ENCODE results near the gene PTPA.

PTPA gene

DNA sequence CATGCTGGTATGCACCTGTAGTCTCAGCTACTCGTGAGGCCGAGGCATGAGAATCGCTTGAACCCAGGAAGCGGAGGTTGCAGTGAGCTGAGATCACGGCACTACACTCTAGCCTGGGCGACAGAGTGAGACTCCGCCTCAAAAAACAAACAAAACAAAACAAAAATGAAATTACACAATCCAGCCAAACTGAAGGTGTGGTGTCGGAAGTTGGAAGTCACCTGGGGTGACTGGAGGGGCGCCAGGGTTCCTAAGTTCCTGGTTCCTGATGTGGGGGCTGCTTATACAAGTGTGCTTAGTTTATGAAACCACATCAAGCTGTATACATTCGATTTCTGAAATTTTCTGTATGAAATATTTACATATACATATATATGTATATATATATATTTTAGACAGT, 34.0 kb upstream of the PTPA start:
- Mint-ChIP-seq H3K9me3 (no peaks in the 10 kb centered on the region), H3K27me3 (no peaks in the 10 kb centered on the region), H3K27ac (no peak overlapping the region), H3K4me3 (no peak overlapping the region), H3K4me1 (peaks cover 31% of the 10 kb centered on the region), H3K36me3 (no peaks in the 10 kb centered on the region)
- no peak for DNase-seq
- CTCF ChIA-PET, result no interaction called here

- no peak for DNase-seq
- no peaks in the 10 kb centered on the region for H3K9me3 Mint-ChIP-seq
- H3K36me3 Mint-ChIP-seq, result no peaks in the 10 kb centered on the region
- peak overlapping the region; percentile 36 for H3K4me3 Mint-ChIP-seq
- H3K4me1 Mint-ChIP-seq, result peaks cover 34% of the 10 kb centered on the region
- H3K27ac Mint-ChIP-seq, result no peak overlapping the region
- CTCF ChIA-PET, result no interaction called here
- no peaks in the 10 kb centered on the region for H3K27me3 Mint-ChIP-seq
Measured at GRCh38 chr9:129078691-129079503, 32.3 kb upstream of the PTPA start.

GRCh38 chr9:129079829-129080228, 31.4 kb upstream of the PTPA start:
- Mint-ChIP-seq H3K27me3 (no peaks in the 10 kb centered on the region), H3K4me1 (peaks cover 30% of the 10 kb centered on the region), H3K36me3 (no peaks in the 10 kb centered on the region), H3K4me3 (peak overlapping the region; percentile 83), H3K9me3 (no peaks in the 10 kb centered on the region), H3K27ac (peak overlapping the region; percentile 52)
- CTCF ChIA-PET, result interaction anchor here (1.3 to 1.9 kb wide), 3 partner anchors 23 to 129 kb away, joined by 3 to 5 read pairs (median 3); no protein-coding TSS in a partner anchor
- no peak for DNase-seq

- DNase-seq, result no peak
- Mint-ChIP-seq H3K36me3 (no peaks in the 10 kb centered on the region), H3K27me3 (no peaks in the 10 kb centered on the region), H3K27ac (peak overlapping the region; percentile 87), H3K9me3 (no peaks in the 10 kb centered on the region), H3K4me3 (peak overlapping the region; percentile 83), H3K4me1 (peaks cover 30% of the 10 kb centered on the region)
- CTCF ChIA-PET, result interaction anchor here (1.3 to 1.9 kb wide), 3 partner anchors 23 to 129 kb away, joined by 3 to 5 read pairs (median 3); no protein-coding TSS in a partner anchor
Measured at GRCh38 chr9:129080298-129080600, 31.0 kb upstream of the PTPA start.

GRCh38 chr9:129080601-129081387, 30.4 kb upstream of the PTPA start, which contains the start of gene DOLPP1:
Gene DOLPP1, plus strand, starts transcription at chr9:129081111. Its CDS starts 21 bp downstream, at chr9:129081132.
- CTCF ChIA-PET, result interaction anchor here (1.3 to 1.9 kb wide), 3 partner anchors 22 to 130 kb away, joined by 3 to 5 read pairs (median 3); no protein-coding TSS in a partner anchor
- peak; percentile 99 for DNase-seq
- Mint-ChIP-seq H3K27ac (peak within 1 kb of the TSS; percentile 87), H3K4me1 (peaks cover 30% of the 10 kb centered on the region), H3K9me3 (no peaks in the 10 kb centered on the region), H3K4me3 (peak within 1 kb of the TSS; percentile 83), H3K27me3 (no peaks in the 10 kb centered on the region), H3K36me3 (no peaks in the 10 kb centered on the region)

DNA sequence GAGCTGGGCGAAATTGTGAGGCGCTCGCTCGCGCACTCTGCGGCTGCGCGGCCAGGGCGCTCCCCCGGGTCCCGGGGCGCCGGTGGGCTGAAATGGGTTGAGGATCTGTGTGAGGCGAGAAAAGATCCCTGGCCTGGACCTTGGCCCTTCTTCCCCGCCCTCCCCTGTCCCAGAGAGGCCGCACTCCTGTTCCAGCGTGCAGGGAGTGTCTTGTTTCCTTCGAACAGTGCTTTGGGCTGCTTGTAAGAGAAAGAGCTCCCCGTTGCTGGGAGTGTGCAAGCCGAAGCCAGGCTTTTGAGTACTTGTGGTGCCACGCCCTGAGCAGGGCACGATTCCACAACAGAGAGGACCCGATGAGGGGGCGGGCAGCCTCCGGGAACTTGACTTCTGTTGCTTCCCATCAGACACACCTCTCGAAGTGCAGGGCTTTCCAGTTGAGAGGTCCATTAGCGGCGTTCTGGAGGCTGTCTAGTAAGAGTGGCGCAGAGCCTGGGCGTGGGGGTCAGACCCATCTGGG, 29.8 kb upstream of the PTPA start:
- no peak for DNase-seq
- peaks cover 1% of the 10 kb centered on the region for H3K36me3 Mint-ChIP-seq
- H3K27me3 Mint-ChIP-seq, result no peaks in the 10 kb centered on the region
- CTCF ChIA-PET, result interaction anchor here (1.5 to 1.9 kb wide), 2 partner anchors 21 to 61 kb away, joined by 3 to 5 read pairs; no protein-coding TSS in a partner anchor
- no peaks in the 10 kb centered on the region for H3K9me3 Mint-ChIP-seq
- H3K27ac Mint-ChIP-seq, result peak overlapping the region; percentile 87
- H3K4me3 Mint-ChIP-seq, result peak overlapping the region; percentile 83
- peaks cover 30% of the 10 kb centered on the region for H3K4me1 Mint-ChIP-seq

DNA sequence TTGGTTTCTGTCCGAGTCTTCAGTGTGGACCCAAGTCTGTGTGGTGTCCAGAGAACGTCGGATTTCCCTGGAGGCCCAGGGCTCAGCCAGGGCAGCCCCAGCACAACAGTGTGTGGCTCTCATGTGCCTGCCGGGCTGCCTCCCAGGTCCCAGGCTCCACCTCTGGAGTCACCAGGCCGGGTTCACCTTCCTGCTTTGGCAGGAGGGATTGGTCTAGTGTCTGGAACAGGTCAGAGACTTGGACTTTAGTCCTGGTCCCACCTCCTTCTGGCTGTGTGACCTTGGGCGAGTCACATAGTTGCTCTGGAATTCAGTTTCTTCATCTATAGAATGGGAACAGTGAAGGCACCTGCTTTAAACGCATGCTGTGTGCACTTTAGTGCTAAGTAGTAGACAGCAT, 27.1 kb upstream of the PTPA start:
- no peaks in the 10 kb centered on the region for H3K27me3 Mint-ChIP-seq
- H3K9me3 Mint-ChIP-seq, result no peaks in the 10 kb centered on the region
- CTCF ChIA-PET, result no interaction called here
- H3K36me3 Mint-ChIP-seq, result peaks cover 4% of the 10 kb centered on the region
- no peak overlapping the region for H3K4me3 Mint-ChIP-seq
- DNase-seq, result no peak
- no peak overlapping the region for H3K27ac Mint-ChIP-seq
- H3K4me1 Mint-ChIP-seq, result peaks cover 29% of the 10 kb centered on the region

GRCh38 chr9:129089246-129089645, 22.0 kb upstream of the PTPA start:
- Mint-ChIP-seq H3K27me3 (no peaks in the 10 kb centered on the region), H3K36me3 (peaks cover 8% of the 10 kb centered on the region), H3K4me3 (no peak overlapping the region), H3K4me1 (no peaks in the 10 kb centered on the region), H3K9me3 (no peaks in the 10 kb centered on the region), H3K27ac (no peak overlapping the region)
- DNase-seq, result no peak
- CTCF ChIA-PET, result no interaction called here

GRCh38 chr9:129093602-129094386, 17.4 kb upstream of the PTPA start:
- Mint-ChIP-seq H3K27me3 (no peaks in the 10 kb centered on the region), H3K36me3 (peaks cover 4% of the 10 kb centered on the region), H3K9me3 (no peaks in the 10 kb centered on the region), H3K4me1 (no peaks in the 10 kb centered on the region), H3K4me3 (no peak overlapping the region), H3K27ac (no peak overlapping the region)
- DNase-seq, result no peak
- CTCF ChIA-PET, result interaction anchor here (0.9 kb wide), 1 partner anchor 13 kb away, joined by 3 read pairs; no protein-coding TSS in a partner anchor

- CTCF ChIA-PET, result interaction anchor here (0.8 to 0.9 kb wide), 2 partner anchors 12 to 690 kb away, joined by 3 read pairs; no protein-coding TSS in a partner anchor
- no peaks in the 10 kb centered on the region for H3K9me3 Mint-ChIP-seq
- peaks cover 4% of the 10 kb centered on the region for H3K36me3 Mint-ChIP-seq
- no peak overlapping the region for H3K27ac Mint-ChIP-seq
- no peak overlapping the region for H3K4me3 Mint-ChIP-seq
- H3K4me1 Mint-ChIP-seq, result no peaks in the 10 kb centered on the region
- H3K27me3 Mint-ChIP-seq, result no peaks in the 10 kb centered on the region
- DNase-seq, result no peak
Measured at GRCh38 chr9:129094387-129095169, 16.6 kb upstream of the PTPA start.

GRCh38 chr9:129095170-129095667, 16.0 kb upstream of the PTPA start:
- no peaks in the 10 kb centered on the region for H3K27me3 Mint-ChIP-seq
- no peaks in the 10 kb centered on the region for H3K4me1 Mint-ChIP-seq
- no peak overlapping the region for H3K4me3 Mint-ChIP-seq
- CTCF ChIA-PET, result interaction anchor here (0.8 to 0.9 kb wide), 2 partner anchors 11 to 689 kb away, joined by 3 read pairs; no protein-coding TSS in a partner anchor
- no peak for DNase-seq
- no peaks in the 10 kb centered on the region for H3K9me3 Mint-ChIP-seq
- no peaks in the 10 kb centered on the region for H3K36me3 Mint-ChIP-seq
- no peak overlapping the region for H3K27ac Mint-ChIP-seq

DNA sequence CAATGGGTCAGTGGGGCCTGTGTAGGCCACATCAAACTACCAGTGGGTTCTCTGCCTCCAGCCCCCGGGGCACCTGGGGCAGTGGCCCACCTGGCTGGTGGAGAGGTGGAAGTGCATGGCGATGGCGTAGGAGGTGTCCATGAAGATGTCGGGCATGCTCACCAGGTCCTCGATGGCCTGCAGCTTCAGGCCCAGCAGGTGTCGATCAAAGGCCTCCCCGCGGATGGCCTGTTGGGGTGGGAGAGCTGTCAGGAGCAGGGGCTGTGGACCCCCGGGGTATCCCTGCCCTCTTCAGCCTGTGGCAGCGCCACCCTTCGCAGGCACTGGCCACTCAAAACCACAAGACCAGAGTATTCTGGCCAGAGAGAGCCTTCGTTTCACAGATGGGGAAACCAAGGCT, 15.3 kb upstream of the PTPA start:
- CTCF ChIA-PET, result no interaction called here
- no peaks in the 10 kb centered on the region for H3K36me3 Mint-ChIP-seq
- H3K9me3 Mint-ChIP-seq, result no peaks in the 10 kb centered on the region

More for the DNA sequence above, 15.3 kb upstream of the PTPA start:
- no peak overlapping the region for H3K27ac Mint-ChIP-seq
- no peaks in the 10 kb centered on the region for H3K27me3 Mint-ChIP-seq
- no peak for DNase-seq
- H3K4me3 Mint-ChIP-seq, result no peak overlapping the region
- no peaks in the 10 kb centered on the region for H3K4me1 Mint-ChIP-seq

Measured in activated naive CD4-positive, alpha-beta T cell treated with anti-CD3 and anti-CD28 coated beads, Interleukin-2, amount 10 ng/mL, durations not matched to agents 7 days and 5 days (primary cell).